ENCODE data around the gene PPP4R3B. TPM values are rescaled to one million over a fixed set of nuclear protein-coding genes. Genes with fewer than 3 reads are reported as not detected.

PPP4R3B gene
- total and polyA plus RNA-seq, 2 donors (not counting 1 experiment from before 2014, with no cell fraction given), result 15.9 to 93.8 TPM

GRCh38 chr2:55547001-55547400, 70.4 kb downstream of the PPP4R3B start:
- H3K27ac Mint-ChIP-seq, result no peak overlapping the region
- H3K9me3 Mint-ChIP-seq (ENCODE audit: insufficient read depth), result no peaks in the 10 kb centered on the region
- ChIA-PET POLR2A (no interaction called here), CTCF (no interaction called here)
- H3K4me1 Mint-ChIP-seq, result no peaks in the 10 kb centered on the region
- no peak overlapping the region for H2AFZ ChIP-seq (ENCODE audit: insufficient read depth, low read depth, low read length, poor library complexity, severe bottlenecking)
- no peak overlapping the region for H3K27ac ChIP-seq (ENCODE audit: low read length in 2 of 2)
- intact Hi-C loops (cut with micrococcal nuclease), result no loop called here
- H3K4me3 ChIP-seq (ENCODE audit: control extremely low read depth in 1 of 5, extremely low read depth in 1 of 5, insufficient read depth in 1 of 5, low read depth in 2 of 5, low read length in 4 of 5), result no peak overlapping the region
- ATAC-seq (ENCODE audit: low read depth), result no peak
- H3K79me2 ChIP-seq (ENCODE audit: control insufficient read depth, insufficient read depth, low read length), result no peaks in the 10 kb centered on the region
- no peaks in the 10 kb centered on the region for H3K27me3 Mint-ChIP-seq
- WGBS (ENCODE audit: insufficient coverage), result no CpG with 5 or more reads among the region's 1 CpG
- no peak overlapping the region for H3K4me3 Mint-ChIP-seq
- no peaks in the 10 kb centered on the region for H3K9me3 ChIP-seq (ENCODE audit: control extremely low read depth in 1 of 3, control insufficient read depth in 2 of 3, insufficient read depth in 1 of 3, low read length in 2 of 3)
- H4K20me1 ChIP-seq (ENCODE audit: control insufficient read depth, insufficient read depth, low read length, poor library complexity, severe bottlenecking), result no peaks in the 10 kb centered on the region
- TF ChIP-seq CTCF (IDR thresholded peaks at IDR 0.05) (no peak), EZH2 (IDR thresholded peaks at IDR 0.05; ENCODE audit: borderline replicate concordance, insufficient read depth, low read depth, low read length, poor library complexity, severe bottlenecking) (no peak)
- no peak overlapping the region for H3K9ac ChIP-seq (ENCODE audit: low read length)
- peaks cover 8 to 44% of the 10 kb centered on the region in 2 experiments for H3K36me3 ChIP-seq (replicated peaks in 1 of 2; ENCODE audit: control extremely low read depth in 1 of 2, control insufficient read depth in 1 of 2, extremely low read depth in 1 of 2, insufficient read depth in 2 of 2, low read length in 1 of 2)
- no peak overlapping the region for H3K4me2 ChIP-seq (replicated peaks; ENCODE audit: low read depth, low read length, poor library complexity, severe bottlenecking)
- H3K4me1 ChIP-seq (ENCODE audit: control insufficient read depth in 2 of 2, insufficient read depth in 2 of 2, low read length in 2 of 2), result no peaks in the 10 kb centered on the region
- no peak for DNase-seq
- H3K27me3 ChIP-seq (replicated peaks in 1 of 4; ENCODE audit: control extremely low read depth in 1 of 4, control insufficient read depth in 3 of 4, insufficient read depth in 4 of 4, low read length in 3 of 4), result no peaks in the 10 kb centered on the region

- Histone ChIP-seq H3K27ac (ENCODE audit: low read length in 2 of 2) (no peak overlapping the region), H3K9me3 (ENCODE audit: control extremely low read depth in 1 of 3, control insufficient read depth in 2 of 3, insufficient read depth in 1 of 3, low read length in 2 of 3) (no peaks in the 10 kb centered on the region), H3K4me3 (ENCODE audit: control extremely low read depth in 1 of 5, extremely low read depth in 1 of 5, insufficient read depth in 1 of 5, low read depth in 2 of 5, low read length in 4 of 5) (no peak overlapping the region), H3K27me3 (replicated peaks in 1 of 4; ENCODE audit: control extremely low read depth in 1 of 4, control insufficient read depth in 3 of 4, insufficient read depth in 4 of 4, low read length in 3 of 4) (no peaks in the 10 kb centered on the region), H3K4me1 (ENCODE audit: control insufficient read depth in 2 of 2, insufficient read depth in 2 of 2, low read length in 2 of 2) (no peaks in the 10 kb centered on the region), H3K4me2 (replicated peaks; ENCODE audit: low read depth, low read length, poor library complexity, severe bottlenecking) (no peak overlapping the region), H3K9ac (ENCODE audit: low read length) (no peak overlapping the region), H4K20me1 (ENCODE audit: control insufficient read depth, insufficient read depth, low read length, poor library complexity, severe bottlenecking) (no peaks in the 10 kb centered on the region), H3K79me2 (ENCODE audit: control insufficient read depth, insufficient read depth, low read length) (no peaks in the 10 kb centered on the region), H2AFZ (ENCODE audit: insufficient read depth, low read depth, low read length, poor library complexity, severe bottlenecking) (no peak overlapping the region), H3K36me3 (replicated peaks in 1 of 2; ENCODE audit: control extremely low read depth in 1 of 2, control insufficient read depth in 1 of 2, extremely low read depth in 1 of 2, insufficient read depth in 2 of 2, low read length in 1 of 2) (peaks cover 1 to 11% of the 10 kb centered on the region in 2 experiments)
- DNase-seq, result no peak
- Mint-ChIP-seq H3K4me3 (no peak overlapping the region), H3K9me3 (ENCODE audit: insufficient read depth) (no peaks in the 10 kb centered on the region), H3K27ac (no peak overlapping the region), H3K27me3 (no peaks in the 10 kb centered on the region), H3K4me1 (no peaks in the 10 kb centered on the region)
- POLR2A ChIA-PET, result no interaction called here
- ATAC-seq (ENCODE audit: low read depth), result no peak
- 95% methylated on average over 3 of the region's 6 CpGs for WGBS (ENCODE audit: insufficient coverage)
- CTCF ChIA-PET, result no interaction called here
- intact Hi-C loops (cut with micrococcal nuclease), result no loop called here
- no peak for TF ChIP-seq CTCF (IDR thresholded peaks at IDR 0.05)
- TF ChIP-seq EZH2 (IDR thresholded peaks at IDR 0.05; ENCODE audit: borderline replicate concordance, insufficient read depth, low read depth, low read length, poor library complexity, severe bottlenecking), result no peak
Observed at GRCh38 chr2:55530539-55531081, 86.8 kb downstream of the PPP4R3B start.

Data from B cell (primary cell).